Measurements from ENCODE around the gene CMTM2.
"Not testable (repeated sequence)": the region's sequence is repeated elsewhere in the genome, so short reads cannot be mapped to it uniquely, and the experiment has no call there.

Gene CMTM2

GRCh38 chr16:66630561-66631260 is 51.4 kb downstream of the CMTM2 start:
- not testable (repeated sequence) for DNase-seq (ENCODE audit: low read depth in 2 of 2)

GRCh38 chr16:66631558-66631957 is 52.3 kb downstream of the CMTM2 start:
- not testable (repeated sequence) for DNase-seq (ENCODE audit: low read depth in 2 of 2)

- no peak for DNase-seq (ENCODE audit: low read depth in 2 of 2)
These were observed 55.4 kb downstream of the CMTM2 start for GRCh38 chr16:66634527-66635196.

- no peak for DNase-seq (ENCODE audit: low read depth in 2 of 2)
These were observed 56.1 kb downstream of the CMTM2 start for GRCh38 chr16:66635406-66635805.

GRCh38 chr16:66636199-66636598 is 56.9 kb downstream of the CMTM2 start:
- DNase-seq (ENCODE audit: low read depth in 2 of 2), result no peak

GRCh38 chr16:66637806-66638205 is 58.5 kb downstream of the CMTM2 start:
- DNase-seq (ENCODE audit: low read depth in 2 of 2), result no peak
